Esophagus muscularis mucosa (tissue), 3 donors: ENCODE measurements around the gene ANXA10.

ENCODE experiments used
- CTCF ChIP-seq, 3 experiments: fragments of 200-600 bp in 2 of 3; fragments of 450-650 bp in 1 of 3; sonication (generic) in 2 of 3; IDR thresholded peaks; one replicate each; pipeline ENCODE4 v1.5.1; 2017 to 2019; ENCODE audit warnings: antibody characterized with exemption in 3 of 3, mild to moderate bottlenecking in 2 of 3, moderate library complexity in 1 of 3
- EP300 ChIP-seq: sonication (generic); formaldehyde crosslinking; IDR thresholded peaks from one replicate; pipeline ENCODE4 v1.6.1; 2017; ENCODE audit warnings: antibody characterized with exemption

DNA sequence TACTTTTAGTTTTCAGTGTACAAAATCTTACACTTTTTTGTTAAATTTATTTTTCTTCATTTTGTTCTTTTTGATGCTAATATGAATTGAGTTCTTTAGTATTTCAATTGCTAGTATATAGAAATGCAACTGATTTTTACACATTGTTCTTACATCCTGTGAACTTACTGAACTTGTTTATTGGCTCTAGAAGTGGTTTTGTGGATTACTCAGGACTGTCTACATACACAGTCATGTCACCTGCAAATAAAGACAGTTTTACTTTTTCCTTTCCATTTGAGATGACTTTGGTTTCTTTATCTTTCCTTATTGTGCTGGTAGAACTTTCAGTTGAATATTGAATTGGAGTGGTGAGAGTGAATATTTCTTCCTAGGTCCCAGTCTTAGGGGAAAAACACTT, 40.8 kb upstream of the ANXA10 start:
- TF ChIP-seq EP300: no peak
- TF ChIP-seq CTCF (IDR thresholded peaks at IDR 0.05): no peak
